Psoas muscle (tissue), 8 donors: ENCODE measurements around the gene SPIB. TPM values are rescaled to one million over a fixed set of nuclear protein-coding genes. Genes with fewer than 3 reads are reported as not detected.

Source experiments
- ATAC-seq, 4 donors: fragments of 200-7000 bp; cut with Tn5 transposase; one replicate each; pipeline ENCODE4 v1.9.1; 2020; ENCODE audit warnings: moderate library complexity in 3 of 4, mild to moderate bottlenecking in 2 of 4
- DNase-seq, 2 donors: peaks; one replicate each; pipeline ENCODE4 v3.0.0-alpha.2; 2020
- H3K27ac ChIP-seq: fragments of 200-600 bp; one replicate; pipeline ENCODE4 v1.8.0; 2022
- H3K27me3 ChIP-seq, 3 donors: fragments of 200-600 bp in 1 of 3; one replicate each; pipeline versions ENCODE4 v1.6.1 to v1.8.0; 2013 to 2022; ENCODE audit warnings: low read length in 2 of 3, mild to moderate bottlenecking in 2 of 3, moderate library complexity in 1 of 3; ENCODE audit not compliant: insufficient read depth in 3 of 3
- H3K36me3 ChIP-seq, 2 donors: fragments of 200-600 bp in 1 of 2; one replicate each; pipeline versions ENCODE4 v1.6.1 to v1.8.0; 2013 to 2022; ENCODE audit warnings: low read depth in 1 of 2, mild to moderate bottlenecking in 1 of 2, moderate library complexity in 1 of 2; ENCODE audit not compliant: insufficient read depth in 1 of 2
- H3K4me1 ChIP-seq: fragments of 200-600 bp; one replicate; pipeline ENCODE4 v1.8.0; 2022
- H3K4me3 ChIP-seq: fragments of 200-600 bp; one replicate; pipeline ENCODE4 v1.8.0; 2022; ENCODE audit warnings: mild to moderate bottlenecking
- H3K9me3 ChIP-seq: fragments of 200-600 bp; one replicate; pipeline ENCODE4 v1.8.0; 2022
- WGBS, 3 donors: extraction: QIAGEN DNeasy Blood & Tissue Kit; methylation state at CpG; one replicate each; pipeline versions ENCODE4 v1.1.6 to v1.1.7; 2013; 5-methylcytosine and 5-hydroxymethylcytosine counted together
- intact Hi-C, 2 donors: fragments of 100-400 bp; cut with DNase I; formaldehyde crosslinking; loops; one replicate each; pipeline versions ENCODE4 v1.11.0 to v1.14.2; 2022
- polyA plus RNA-seq, 3 donors: library from polyadenylated mRNA; stranded (reverse); fragments of 200-250 nt; gene quantifications; one replicate each; pipeline ENCODE4 v1.2.3, GENCODE V29; 2013
- total RNA-seq, 4 donors: library from RNA; stranded (reverse); fragmentation: NEBNext Ultra II Directional in 2 of 4; extraction: Animal tissue kit (Norgen Biotek cat#: 25700) in 2 of 4; gene quantifications; one replicate each; pipeline versions ENCODE4 v1.2.1 to v1.2.4, GENCODE V29; 2021 to 2023
- TF ChIP-seq, protein P1 (sequence below): fragments of 200-600 bp; IDR thresholded peaks from one replicate; pipeline ENCODE4 v1.8.0; 2022; ENCODE audit warnings: antibody characterized with exemption
- donor health status: healthy with polysubstance abuse.
- donor health status: DM: no; HTN: no; CAD: no; lungs with moderate emphysema.
- donor health status: Bipolar disorder and iron deficiency.
- donor health status: healthy.
- donor health status: DM: yes; HTN: yes; CAD: no.
- donor health status: DM: no; HTN: no; CAD: no.
- donor health status: DM: no; HTN: no; CAD: no.
- donor health status: DM: yes; HTN: yes; CAD: no.

The SPIB gene
- total and polyA plus RNA-seq, 7 donors, result 0.05 to 0.44 (median 0.11) TPM; not detected in 2

DNA sequence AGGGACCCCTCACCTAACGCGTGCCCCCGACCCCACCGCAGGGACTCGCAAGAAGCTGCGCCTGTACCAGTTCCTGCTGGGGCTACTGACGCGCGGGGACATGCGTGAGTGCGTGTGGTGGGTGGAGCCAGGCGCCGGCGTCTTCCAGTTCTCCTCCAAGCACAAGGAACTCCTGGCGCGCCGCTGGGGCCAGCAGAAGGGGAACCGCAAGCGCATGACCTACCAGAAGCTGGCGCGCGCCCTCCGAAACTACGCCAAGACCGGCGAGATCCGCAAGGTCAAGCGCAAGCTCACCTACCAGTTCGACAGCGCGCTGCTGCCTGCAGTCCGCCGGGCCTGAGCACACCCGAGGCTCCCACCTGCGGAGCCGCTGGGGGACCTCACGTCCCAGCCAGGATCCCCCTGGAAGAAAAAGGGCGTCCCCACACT lies 9.3 kb downstream of the SPIB start:
- 5 to 8% (median 7%) methylated on average over 25 to 38 of the region's 38 CpGs for WGBS, 3 donors
- no peaks in the 10 kb centered on the region for H3K36me3 ChIP-seq
- intact Hi-C loops, result loop anchor here in 1 of 2 donors (5.0 kb wide), 1 partner anchor 41 kb away; no protein-coding TSS in a partner anchor
- DNase-seq (peak; percentile 86 to 94), ATAC-seq (peak; percentile 62 to 77 (median 68))
- TF ChIP-seq, protein P1, sequence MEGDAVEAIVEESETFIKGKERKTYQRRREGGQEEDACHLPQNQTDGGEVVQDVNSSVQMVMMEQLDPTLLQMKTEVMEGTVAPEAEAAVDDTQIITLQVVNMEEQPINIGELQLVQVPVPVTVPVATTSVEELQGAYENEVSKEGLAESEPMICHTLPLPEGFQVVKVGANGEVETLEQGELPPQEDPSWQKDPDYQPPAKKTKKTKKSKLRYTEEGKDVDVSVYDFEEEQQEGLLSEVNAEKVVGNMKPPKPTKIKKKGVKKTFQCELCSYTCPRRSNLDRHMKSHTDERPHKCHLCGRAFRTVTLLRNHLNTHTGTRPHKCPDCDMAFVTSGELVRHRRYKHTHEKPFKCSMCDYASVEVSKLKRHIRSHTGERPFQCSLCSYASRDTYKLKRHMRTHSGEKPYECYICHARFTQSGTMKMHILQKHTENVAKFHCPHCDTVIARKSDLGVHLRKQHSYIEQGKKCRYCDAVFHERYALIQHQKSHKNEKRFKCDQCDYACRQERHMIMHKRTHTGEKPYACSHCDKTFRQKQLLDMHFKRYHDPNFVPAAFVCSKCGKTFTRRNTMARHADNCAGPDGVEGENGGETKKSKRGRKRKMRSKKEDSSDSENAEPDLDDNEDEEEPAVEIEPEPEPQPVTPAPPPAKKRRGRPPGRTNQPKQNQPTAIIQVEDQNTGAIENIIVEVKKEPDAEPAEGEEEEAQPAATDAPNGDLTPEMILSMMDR, result no peak
- peak overlapping the region; percentile 66 for H3K27ac ChIP-seq
- H3K4me1 ChIP-seq, result peaks cover 18% of the 10 kb centered on the region
- peak overlapping the region; percentile 47 for H3K4me3 ChIP-seq
- H3K27me3 ChIP-seq, result peaks cover 0 to 10% (median 0%) of the 10 kb centered on the region in 3 donors
- H3K9me3 ChIP-seq, result no peaks in the 10 kb centered on the region

DNA sequence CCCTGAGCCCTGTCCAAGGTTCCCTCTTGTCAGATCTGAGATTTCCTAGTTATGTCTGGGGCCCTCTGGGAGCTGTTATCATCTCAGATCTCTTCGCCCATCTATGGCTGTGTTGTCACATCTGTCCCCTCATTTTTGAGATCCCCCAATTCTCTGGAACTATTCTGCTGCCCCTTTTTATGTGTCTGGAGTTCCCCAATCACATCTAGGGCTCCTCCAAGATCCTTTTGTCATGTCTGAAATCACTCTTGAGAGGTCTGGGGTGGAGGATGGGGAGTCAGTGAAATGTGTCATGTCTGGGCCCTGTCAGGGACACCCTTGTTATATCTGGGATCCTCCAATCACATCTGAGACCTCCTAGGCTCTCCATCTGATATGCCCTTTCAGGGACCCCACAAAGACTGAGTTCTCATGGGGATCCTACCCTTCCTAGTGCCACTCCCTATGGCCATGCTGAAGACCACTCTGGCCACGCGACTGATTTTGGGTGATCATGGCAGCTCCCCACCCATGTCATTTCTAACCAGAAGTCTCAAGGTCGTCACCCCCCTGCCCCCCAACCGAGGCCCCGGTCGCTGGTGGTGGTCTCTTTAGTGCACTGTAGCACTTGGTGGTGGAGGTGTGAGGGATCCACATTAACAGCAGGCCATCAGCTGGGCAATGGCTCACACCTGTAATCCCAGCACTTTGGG lies 10.2 kb downstream of the SPIB start:
- peak overlapping the region; percentile 66 for H3K27ac ChIP-seq
- H3K36me3 ChIP-seq, result no peaks in the 10 kb centered on the region
- ATAC-seq (no peak), DNase-seq (no peak)
- WGBS, 3 donors, result 80 to 87% (median 83%) methylated on average over 7 of the region's 7 CpGs
- peaks cover 18% of the 10 kb centered on the region for H3K4me1 ChIP-seq
- intact Hi-C loops, result loop anchor here in 1 of 2 donors (5.0 kb wide), 1 partner anchor 42 kb away; no protein-coding TSS in a partner anchor
- no peak overlapping the region for H3K4me3 ChIP-seq
- no peaks in the 10 kb centered on the region for H3K9me3 ChIP-seq
- TF ChIP-seq, protein P1, result no peak
- peaks cover 0 to 11% (median 0%) of the 10 kb centered on the region in 3 donors for H3K27me3 ChIP-seq

DNA sequence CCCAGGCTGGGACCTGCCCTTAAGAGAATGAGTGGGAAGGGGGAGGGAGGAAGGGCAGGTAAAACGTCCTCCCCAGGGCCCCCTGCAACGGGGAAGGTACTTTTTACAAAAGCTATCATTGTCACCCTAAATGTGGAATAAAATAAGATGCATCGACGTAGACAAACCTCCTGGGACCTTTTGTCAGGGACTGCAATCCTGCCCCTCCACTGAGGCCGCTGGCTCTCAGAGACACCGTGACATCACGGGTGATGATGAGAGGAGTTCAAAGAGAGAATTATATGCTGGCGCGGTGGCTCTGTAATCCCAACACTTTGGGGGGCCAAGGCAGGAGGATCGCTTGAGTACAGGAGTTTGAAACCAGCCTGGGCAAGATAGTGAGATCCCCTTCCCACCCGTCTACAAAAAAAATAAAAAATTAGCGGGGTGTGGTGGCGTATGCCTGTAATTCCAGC lies 12.2 kb downstream of the SPIB start:
- peaks cover 0 to 11% (median 0%) of the 10 kb centered on the region in 3 donors for H3K27me3 ChIP-seq
- ATAC-seq, result no peak
- H3K27ac ChIP-seq, result peak overlapping the region; percentile 87

DNA sequence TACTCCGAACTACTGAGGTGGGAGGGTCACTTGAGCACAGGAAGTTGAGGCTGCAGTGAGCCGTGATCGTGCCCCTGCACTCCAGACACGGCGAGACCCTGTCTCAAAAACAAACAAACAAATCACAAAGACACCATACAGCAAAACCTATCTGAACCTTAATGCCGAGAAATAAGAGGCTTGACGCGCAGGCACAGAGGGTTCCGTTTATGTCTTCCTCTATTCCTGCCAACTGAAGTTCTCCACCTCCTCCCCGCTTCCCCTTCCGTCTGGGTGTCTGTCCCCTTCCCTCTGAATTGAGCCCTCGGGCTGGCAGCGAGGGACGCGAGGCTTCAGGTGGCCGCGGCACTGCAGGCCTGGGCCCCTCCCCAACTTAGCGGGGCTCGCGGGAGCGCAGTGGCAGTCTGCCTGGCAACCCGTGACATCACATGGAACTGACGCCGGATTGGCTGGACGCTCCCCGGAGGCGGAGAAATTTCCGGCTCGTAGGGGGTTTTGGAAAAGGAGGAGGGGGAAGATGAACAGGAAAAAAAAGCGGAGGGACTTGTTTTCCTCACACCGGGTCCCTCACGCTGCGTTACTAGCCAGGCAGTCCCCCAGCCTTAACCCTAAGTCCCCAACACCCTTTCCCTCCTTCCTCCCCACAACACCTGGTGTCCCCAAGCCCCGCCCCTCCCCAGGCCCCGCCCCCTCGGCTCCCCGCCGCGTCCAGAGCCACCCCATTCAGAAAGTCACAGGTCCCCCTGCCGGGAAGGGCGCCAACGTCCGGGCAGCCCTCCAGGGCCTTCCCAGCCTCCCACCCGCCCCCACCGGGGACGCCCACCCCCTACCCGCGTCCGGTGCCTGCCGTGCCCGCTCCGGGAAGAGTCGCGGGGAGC lies 12.8 kb downstream of the SPIB start:
- H3K27me3 ChIP-seq, result peaks cover 0 to 11% (median 0%) of the 10 kb centered on the region in 3 donors

More for the DNA sequence above, 12.2 kb downstream of the SPIB start:
- intact Hi-C loops, result no loop called here
- WGBS, 3 donors, result 20 to 24% (median 20%) methylated on average over 13 of the region's 13 CpGs
- H3K4me1 ChIP-seq, result peaks cover 18% of the 10 kb centered on the region
- peaks cover 0 to 9% of the 10 kb centered on the region in 2 donors for H3K36me3 ChIP-seq
- peak overlapping the region; percentile 79 for H3K4me3 ChIP-seq
- no peaks in the 10 kb centered on the region for H3K9me3 ChIP-seq
- DNase-seq, result no peak
- TF ChIP-seq, protein P1, result no peak

More for the DNA sequence above, 12.8 kb downstream of the SPIB start:
- Histone ChIP-seq H3K4me3 (peak overlapping the region; percentile 79), H3K36me3 (peaks cover 0 to 16% of the 10 kb centered on the region in 2 donors), H3K4me1 (peaks cover 18% of the 10 kb centered on the region), H3K9me3 (no peaks in the 10 kb centered on the region), H3K27ac (peak overlapping the region; percentile 87)
- DNase-seq, result peak; percentile 79 to 93
- peak; percentile 72 to 86 (median 82) for ATAC-seq
- intact Hi-C loops, result loop anchor here in 1 of 2 donors (2.0 kb wide), 1 partner anchor 69 kb away; no protein-coding TSS in a partner anchor
- TF ChIP-seq, protein P1, result no peak
- 1% methylated on average over 41 to 54 of the region's 54 CpGs for WGBS, 3 donors
